Measurements from ENCODE around the gene ILF3.

GRCh38 chr19:10687518-10688288 lies 33.6 kb downstream of the ILF3 start:
- TF ChIP-seq CTCF (conservative IDR thresholded peaks at IDR 0.05; ENCODE audit: low read depth in 2 of 2) (no peak), POLR2AphosphoS5 (IDR thresholded peaks at IDR 0.05; ENCODE audit: low read depth) (0 out of 2 replicates have a peak, but pooled peaks have one; percentile 5), ETS1 (IDR thresholded peaks at IDR 0.05) (no peak)
